Activated CD4-positive, alpha-beta T cell treated with anti-CD3 and anti-CD28 coated beads, Interleukin-2, amount 50 U/mL, for 24 hours (primary cell): Measurements from ENCODE around the gene AKR1B15.
"Not testable (repeated sequence)": the region's sequence is repeated elsewhere in the genome, so short reads cannot be mapped to it uniquely, and the experiment has no call there.

Experiments
- DNase-seq, 2 donors: peaks; one replicate each; pipeline ENCODE4 v3.0.0-alpha.2; 2020; ENCODE audit warnings: low read depth in 1 of 2, low spot score in 1 of 2

AKR1B15 gene

DNA sequence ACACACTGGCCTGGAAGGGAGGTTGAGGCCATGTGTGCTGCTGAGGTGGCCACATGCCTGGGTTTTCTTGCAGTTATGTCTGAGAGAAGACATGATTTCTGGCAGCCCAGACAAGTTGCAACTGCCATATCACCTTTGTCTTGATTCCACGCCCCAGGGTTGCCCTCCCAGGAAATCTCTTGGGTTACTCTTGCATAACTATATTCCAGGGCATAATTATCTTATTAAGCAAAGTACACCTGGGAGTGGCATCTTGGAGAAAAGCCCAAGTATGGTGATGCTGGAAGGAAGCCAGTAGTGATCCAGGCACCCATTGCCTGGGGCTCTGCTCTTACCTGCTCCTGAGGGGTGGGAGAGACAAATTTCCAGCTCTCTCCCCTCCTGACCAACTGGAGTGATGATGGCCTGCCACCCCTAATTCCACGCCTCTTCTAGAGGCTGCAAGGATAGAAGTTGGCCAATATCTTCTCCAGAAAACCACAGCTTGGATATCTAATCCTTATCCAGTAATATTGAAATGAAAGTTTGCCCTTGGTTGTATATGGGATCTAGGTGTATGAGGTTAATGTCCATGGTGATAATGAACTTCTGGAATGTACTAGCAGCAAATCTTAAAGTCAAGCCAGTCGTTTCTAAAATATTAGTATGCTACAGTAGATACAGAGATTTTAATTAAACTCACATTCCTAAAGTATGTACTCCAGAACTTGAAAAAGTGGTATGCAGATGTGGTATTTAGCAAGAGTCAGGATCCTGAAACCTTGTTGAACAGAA, 16.5 kb upstream of the AKR1B15 start:
- DNase-seq = no peak

DNA sequence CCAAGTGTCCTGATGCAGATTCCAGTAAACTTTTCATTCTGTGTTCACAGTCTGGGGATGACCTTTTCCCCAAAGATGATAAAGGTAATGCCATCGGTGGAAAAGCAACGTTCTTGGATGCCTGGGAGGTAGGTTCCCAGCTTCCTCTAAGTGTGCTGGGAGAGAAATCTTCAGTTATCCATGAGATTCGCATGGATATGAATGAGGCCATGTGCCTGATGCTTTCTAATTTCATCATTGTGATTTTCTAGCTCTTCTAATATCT, 16.0 kb upstream of the AKR1B15 start:
- no peak for DNase-seq

DNA sequence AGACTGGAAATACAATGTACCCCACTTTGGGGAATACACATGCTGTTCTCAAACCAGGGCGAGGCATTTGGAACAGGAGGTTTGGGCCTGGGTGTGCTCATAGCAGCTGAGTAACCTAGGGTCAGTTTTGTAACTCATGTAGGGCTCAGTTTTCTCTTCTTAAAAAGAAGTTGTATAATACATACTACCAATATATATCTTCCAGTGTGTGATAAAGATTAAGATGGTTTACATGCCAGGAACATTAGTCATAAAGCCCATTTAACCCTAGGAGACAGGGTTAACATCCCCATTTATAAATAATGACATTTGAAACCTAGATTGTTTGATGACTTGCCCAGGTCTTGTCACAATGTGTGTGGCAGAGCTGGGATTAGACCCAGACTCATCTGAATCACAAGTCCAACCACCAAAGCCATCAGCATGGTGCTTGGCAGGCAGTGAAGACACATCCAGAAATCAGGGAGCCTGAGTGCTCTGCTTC, 15.6 kb upstream of the AKR1B15 start:
- DNase-seq = no peak

DNA sequence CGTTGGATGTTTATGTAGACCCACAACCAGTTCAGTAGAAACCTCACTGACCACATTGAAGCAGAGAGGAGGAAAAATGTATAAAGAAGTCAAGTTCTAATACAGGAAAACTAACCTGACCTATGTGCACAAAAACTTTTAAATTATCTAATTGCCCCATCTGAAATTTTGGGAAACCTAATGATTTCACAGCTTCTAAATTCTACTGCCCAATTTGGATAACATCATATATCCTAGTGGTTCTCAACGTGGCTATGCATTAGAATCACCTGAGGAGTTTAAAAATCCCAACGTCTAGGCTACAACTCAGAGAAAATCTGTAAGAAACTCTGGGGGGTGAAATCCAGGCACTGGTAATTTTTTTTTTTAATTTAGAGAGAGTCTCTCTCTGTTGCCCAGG, 14.3 kb upstream of the AKR1B15 start:
- no peak for DNase-seq

DNA sequence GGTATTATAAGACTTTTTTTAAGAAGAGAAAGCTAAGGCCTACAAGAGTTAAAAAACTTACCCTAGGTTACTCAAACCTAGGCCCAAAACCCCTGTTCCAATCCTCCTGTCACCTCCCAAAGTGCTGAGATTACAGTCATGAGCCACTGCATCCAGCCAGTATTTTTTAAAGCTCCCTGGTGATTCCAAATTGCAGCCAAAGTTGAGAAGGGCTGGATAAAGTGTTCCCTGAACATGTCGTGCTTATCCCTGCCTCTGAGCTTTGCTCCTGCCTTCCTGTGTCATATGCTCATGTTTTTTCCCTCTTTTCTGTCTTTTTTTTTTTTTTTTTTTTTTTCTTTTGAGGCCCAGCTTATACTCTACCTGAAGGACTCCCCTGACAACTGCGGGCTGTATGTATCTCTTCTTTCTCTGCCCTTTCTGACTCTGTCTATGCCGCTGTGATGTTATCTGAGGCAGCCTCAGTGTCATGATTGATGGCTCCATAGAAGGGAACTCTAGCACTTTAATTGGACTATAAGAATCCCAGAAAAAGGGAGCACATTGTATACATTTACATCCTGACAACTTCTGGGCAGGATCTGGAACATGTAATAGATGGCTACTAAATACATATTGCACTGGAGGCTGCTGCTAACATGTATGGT, 13.5 kb upstream of the AKR1B15 start:
- no peak for DNase-seq

DNA sequence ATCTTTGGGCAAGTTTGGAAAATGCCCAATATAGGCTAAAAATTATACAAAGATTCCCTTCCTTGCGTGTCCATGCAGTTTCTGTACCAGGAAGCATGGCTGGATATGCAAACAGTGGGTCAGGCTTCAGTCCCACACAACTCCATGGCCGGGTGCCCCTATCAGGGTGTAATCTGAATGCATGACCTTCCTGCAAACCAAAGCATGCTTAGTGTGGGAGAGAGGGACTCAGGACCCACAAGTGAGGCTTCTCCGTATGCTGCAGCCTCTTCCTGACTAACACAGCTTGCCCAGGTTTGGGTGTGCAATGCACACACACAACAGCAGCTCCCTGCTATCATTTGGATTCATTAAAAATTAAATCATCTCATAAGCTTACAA, 13.0 kb upstream of the AKR1B15 start:
- no peak for DNase-seq

DNA sequence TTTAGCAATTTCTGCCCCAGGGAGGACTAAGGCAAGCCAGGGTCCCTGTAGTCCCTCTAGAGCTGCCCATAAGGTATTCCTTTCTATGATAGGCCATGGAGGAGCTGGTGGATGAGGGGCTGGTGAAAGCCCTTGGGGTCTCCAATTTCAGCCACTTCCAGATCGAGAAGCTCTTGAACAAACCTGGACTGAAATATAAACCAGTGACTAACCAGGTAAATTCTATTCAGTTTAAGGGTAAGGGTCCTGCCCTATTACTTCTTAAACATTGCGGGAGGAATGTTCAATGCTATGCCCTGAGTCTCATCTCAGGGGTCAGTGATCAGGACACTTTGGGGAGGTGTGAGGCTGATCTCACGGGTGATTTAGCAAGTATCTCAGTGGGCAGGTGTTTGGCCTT, 12.4 kb upstream of the AKR1B15 start:
- DNase-seq = not testable (repeated sequence)

DNA sequence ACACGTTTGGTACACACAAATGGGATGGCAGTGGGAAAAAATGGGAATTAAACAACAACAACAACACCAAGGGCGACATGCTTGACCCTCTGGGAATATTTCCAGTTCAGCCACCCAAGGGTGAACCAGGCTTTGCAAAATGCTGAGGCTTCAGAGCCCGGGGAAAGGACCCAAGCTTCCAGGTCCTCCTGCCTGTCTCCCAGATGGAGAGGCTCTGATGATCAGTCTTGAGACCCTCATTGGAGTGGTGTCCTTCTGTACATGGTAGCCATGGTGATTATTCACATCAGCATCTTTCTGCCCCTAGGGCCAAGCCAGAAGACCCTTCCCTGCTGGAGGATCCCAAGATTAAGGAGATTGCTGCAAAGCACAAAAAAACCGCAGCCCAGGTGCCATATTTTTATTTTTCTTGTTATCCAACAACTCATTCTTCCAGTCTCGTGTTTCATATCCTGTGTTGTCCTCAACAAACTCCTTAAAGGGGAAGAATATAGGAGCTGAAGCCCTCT, 11.6 kb upstream of the AKR1B15 start:
- not testable (repeated sequence) for DNase-seq

DNA sequence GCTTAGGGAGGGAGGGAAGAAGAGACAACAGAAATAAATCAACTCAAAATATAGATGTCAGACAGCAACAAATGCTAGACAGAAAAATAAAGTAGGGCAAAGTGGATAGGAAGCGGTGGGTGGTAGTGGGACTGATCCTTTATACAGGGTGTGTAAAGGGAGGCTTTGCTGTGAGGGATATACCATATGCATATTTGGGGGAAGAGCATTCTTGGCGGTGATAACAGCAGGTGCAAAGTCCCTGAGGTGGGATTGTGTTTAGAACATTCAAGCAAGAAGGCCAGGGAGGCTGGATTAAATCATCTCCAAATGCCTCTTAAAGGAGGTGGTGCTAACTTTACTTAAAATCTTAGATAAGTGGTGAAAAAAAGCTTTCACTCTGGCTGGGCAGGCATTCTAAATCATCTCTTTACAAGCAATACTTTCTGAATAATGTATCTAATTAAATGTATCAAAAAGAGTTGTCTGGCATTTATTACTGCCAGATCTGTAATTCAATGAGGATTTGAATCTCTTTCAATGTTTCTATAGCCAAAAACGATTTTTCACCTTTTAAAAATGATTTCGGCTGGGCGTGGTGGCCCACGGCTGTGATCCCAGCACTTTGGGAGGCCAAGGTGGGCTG, 9.4 kb upstream of the AKR1B15 start:
- no peak for DNase-seq

DNA sequence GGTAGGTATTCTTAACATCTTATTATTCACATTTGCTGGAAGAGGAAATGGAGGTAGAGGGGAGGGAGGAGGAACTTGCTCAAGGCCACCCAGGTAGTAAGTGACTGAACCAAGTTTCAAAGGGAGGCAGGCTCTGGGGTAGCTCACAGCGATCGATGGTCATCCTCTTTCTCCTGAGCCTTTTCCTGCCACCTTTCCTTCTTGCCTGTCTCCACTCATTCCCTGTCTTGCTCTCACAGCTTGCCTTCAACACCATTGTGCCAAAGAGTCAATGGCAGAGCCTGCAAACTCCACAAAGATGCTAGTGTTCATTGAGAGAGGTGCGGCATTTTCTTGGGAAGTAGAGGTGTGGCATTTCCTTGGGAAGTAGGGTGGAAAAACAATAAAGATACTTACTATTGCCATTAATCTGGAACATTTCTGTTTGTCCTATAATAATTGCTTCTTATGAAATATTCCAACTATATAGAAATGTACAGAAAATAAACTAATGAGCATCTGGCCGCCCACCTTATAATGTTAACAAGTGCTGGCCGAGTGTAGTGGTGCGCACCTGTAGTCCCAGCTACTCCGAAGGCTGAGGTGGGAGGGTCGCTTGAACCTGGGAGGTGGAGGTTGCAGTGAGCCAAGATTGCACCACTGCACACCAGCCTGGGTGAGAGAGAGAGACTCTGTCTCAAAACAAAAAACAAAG, 7.3 kb upstream of the AKR1B15 start:
- DNase-seq = not testable (repeated sequence)

DNA sequence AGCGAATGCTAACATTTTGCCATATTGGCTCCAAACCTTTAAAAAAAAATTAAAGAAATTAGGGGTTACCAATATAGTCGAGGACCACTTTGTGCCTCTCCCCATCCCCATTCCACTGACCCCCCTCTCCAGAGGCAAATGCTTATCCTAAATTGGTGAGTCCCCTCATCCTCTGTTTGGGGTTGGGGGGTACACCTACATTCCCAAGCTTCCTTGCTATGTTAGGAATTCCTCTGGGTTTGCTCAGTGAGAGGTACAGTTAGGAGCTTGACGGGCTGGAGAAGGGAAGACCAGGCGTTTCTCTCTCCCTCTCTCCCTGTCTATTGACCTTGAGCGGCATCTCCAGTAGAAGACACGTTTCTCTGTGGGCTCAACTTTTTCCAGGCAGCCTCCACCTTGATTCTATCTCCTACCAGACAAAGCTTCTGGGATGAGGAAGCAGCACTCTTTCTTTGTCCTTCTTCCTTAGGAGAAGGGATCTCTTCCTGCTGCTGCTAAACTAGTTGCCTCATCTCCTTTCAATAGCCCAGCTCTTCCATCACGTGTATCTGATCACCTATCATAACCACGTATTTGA, 6.6 kb upstream of the AKR1B15 start:
- DNase-seq = no peak

DNA sequence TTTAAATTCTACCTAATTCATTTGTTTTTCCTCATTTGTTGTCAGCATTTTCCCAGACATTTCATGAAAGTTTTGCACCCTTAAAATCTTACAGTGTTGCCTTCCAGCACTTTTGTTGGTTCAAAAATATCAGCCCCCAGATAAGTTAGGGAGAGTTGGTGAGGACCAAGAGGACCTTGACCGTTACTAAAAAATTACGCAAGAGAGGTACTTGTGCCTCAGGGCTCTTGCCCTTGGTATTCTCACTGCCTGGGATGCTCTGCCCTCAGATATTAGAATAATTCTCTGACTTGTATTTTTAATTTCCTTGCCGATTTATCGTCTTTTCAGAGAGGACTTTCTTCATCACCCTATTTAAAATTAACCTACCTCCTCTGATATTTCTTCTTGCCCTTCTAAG, 3.5 kb upstream of the AKR1B15 start:
- no peak for DNase-seq

DNA sequence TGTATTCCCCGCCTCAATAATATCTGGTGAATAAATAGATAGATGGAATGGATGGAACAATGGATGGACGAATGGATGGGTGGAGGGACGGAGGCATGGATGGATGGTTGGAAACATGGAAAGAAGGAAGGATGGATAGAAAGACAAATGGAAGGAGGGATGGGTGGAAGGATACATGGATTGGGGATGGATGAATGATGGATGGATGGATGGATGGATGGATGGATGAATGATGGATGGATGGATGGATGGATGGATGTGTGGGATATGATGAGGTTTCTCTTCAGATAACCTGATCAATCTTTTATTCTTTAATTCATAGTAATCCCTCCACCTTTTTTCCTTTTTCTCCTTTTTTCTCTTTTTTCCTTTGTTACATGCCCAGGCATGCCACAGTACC, 3.0 kb upstream of the AKR1B15 start:
- DNase-seq = no peak

DNA sequence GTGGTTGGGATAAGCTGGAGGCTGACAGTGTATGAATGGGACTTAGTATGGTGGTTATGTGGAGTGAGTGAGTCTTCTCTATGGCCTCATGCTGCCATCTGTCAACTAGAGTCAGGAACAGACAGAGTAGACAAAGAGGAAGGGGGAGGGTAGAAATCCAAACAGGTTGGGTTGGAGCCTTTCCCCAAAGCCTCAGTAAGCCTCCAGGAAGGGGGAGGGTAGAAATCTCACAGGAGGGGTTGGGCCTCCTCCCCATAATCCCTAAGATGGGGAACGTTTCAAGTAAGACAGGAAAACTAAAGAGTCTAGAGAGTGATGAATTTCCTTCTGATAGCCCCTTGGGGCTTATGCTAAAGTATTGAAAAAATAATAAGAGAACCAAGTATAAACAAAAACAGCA, 2.0 kb upstream of the AKR1B15 start:
- DNase-seq = no peak

DNA sequence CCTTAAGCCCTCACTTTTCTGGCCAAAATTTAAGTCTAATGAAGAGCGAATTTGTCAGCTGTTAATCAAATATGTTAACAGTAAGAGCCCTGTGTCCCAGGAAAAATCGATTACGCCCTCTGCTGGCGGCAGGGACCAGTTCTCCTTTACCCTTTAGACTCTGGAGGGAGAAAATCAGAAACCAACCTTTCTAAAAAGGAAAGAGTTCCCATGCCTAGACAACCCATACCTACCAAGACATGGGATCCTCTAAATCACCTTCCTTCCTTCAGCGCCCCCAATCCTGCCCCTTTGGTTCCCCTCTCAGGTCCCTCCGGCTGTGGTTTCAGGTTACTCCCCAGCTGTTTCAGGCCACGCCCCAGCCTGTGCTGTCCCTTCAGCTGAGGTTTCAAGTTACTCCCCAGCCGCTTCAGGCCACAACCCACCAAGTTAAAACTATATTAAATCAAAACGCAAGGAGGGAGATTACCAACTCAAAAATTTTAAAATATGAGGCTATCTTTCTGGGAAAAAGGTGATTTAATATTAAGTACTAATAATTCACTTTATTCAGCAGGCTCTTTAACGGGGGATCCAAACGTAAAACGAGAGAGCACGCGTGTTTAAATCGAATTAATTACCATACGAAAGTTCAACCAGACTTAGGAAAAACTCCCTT, 1.4 kb upstream of the AKR1B15 start:
- peak; percentile 40 to 46 for DNase-seq

DNA sequence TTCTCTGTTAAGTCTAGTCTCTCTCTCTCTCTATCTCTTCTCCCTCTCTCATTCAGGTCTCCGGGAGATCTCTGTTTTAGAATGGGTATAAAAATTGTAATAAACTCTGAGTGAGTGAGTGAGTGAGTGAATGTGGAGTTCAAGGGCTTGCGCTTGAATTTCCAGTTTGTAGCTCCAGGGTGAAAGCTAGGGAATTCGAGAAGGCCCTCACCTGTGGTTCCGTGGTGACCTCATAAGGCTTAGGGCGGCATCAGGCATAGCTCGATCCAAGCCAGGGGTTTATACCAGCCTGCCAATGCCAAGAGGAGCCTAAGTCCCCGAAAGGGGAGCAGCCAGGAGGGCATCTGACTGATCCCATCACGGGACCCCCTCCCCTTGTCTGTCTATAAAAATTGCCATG, 456 bp downstream of the AKR1B15 start:
- no peak for DNase-seq

DNA sequence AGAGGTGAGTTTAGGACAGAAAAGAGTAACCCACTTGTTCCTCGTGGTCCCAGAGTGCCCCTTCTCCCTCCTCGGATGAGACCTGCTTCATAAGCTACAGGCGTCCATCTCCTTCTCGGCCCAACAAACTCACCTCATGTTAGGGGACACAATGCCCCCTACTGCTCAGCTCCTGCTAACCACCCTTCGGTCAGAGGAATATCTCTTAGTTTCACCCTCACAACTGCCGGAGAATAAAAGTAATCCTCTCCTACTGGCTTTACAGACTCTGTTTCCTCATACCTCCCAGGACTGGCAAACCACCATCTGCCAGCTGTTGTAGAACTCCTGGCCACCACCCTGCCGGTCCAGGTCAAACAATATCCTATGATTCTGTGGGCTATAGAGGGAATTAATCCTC, 3.2 kb downstream of the AKR1B15 start:
- DNase-seq = no peak

DNA sequence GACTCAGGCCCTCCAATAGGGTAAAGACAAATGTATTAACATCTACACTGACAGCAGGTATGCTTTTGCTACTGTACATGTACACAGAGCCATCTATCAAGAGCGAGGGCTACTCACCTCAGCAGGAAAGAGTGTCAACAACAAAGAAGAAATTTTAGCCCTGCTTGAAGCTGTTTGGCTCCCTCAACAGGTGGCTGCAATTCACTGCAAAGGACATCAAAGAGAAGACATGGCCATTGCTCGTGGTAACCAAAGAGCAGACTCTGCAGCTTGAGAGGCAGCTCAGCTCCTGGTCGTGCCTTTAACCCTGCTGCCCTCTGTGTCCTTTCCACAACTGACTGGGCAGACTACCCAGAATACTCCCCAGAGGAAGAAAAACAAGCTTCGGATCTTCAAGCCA, 5.1 kb downstream of the AKR1B15 start:
- DNase-seq = no peak

DNA sequence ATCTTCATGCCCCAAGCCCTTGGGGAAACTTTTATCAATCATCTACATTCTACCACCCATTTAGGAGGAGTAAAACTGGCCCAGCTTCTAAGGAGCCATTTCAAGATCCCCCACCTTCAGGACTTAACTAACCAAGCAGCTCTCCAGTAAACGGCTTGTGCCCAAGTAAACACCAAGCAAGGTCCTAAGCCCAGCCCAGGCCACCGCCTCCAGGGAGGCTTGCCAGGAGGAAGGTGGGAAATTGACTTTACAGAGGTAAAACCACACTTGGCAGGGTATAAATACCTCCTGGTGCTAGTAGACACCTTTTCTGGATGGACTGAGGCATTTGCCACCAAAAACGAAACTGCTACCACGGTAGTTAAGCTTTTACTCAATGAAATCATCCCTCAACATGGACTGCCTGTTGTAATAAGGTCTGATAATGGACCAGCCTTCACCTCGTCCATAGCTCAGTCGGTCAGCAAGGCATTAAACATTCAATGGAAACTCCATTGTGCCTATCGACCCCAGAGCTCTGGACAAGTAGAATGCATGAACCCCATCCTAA, 5.6 kb downstream of the AKR1B15 start:
- no peak for DNase-seq

DNA sequence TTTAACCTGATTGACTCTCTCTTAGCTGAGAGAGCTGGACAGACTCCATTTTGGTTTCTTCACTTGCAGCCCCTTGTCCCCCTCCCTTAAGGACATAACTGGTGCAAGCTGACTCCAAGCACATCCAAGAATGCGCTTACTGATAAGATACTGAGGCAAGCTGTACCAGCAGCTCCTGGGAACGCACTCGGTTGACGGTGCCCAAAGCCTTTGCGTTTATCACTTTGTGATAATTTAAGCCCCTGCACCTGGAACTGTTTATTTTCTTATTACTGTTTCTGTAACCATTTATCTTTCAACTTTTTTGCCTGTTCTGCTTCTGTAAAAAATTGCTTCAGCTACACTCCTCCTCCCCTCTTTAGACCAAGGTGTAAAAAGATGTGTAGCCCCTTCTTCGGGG, 8.5 kb downstream of the AKR1B15 start:
- DNase-seq = no peak

DNA sequence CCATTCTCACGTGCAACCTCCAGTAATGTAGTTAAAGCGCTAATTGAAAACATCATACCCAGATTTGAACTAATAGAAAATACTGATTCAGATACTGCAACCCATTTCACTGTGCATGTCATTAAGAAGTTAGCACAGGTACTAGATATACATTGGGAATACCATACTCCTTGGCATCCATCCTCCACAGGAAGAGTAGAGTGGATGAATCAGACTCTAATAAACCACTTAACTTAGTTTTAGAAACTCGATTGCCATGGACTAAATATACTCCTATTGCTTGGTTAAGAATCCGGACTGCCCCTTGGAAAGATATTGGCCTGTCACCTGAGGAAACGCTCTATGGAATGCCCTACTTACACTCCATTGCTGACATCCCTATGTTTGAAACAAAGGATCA, 9.5 kb downstream of the AKR1B15 start:
- no peak for DNase-seq
